ENCODE measurements around the gene ACTG2.

Gene ACTG2

GRCh38 chr2:73922681-73923080 lies 29.9 kb downstream of the ACTG2 start:
- Histone ChIP-seq H3K4me1 (ENCODE audit: control insufficient read depth in 2 of 2, insufficient read depth in 1 of 2, low read depth in 1 of 2, low read length in 2 of 2) (peaks cover under 1 to 2% of the 10 kb centered on the region in 2 donors), H3K23ac (ENCODE audit: low read depth, low read length, poor library complexity) (no peak overlapping the region), H3K4ac (ENCODE audit: low read length) (no peak overlapping the region), H2AK5ac (ENCODE audit: low read depth, low read length) (no peak overlapping the region), H3K4me2 (ENCODE audit: insufficient read depth, low read length, poor library complexity, severe bottlenecking) (no peak overlapping the region), H3K79me1 (ENCODE audit: low read depth, low read length) (peaks cover 2% of the 10 kb centered on the region), H3K9me3 (replicated peaks in 1 of 2; ENCODE audit: control insufficient read depth in 2 of 2, insufficient read depth in 1 of 2, low read depth in 1 of 2, low read length in 2 of 2) (no peaks in the 10 kb centered on the region), H3K36me3 (replicated peaks in 1 of 2; ENCODE audit: control insufficient read depth in 2 of 2, insufficient read depth in 2 of 2, low read length in 2 of 2) (no peaks in the 10 kb centered on the region), H2BK12ac (ENCODE audit: low read length) (no peak overlapping the region), H3K9ac (ENCODE audit: low read depth, low read length, poor library complexity) (no peak overlapping the region), H2BK5ac (ENCODE audit: low read length) (no peak overlapping the region), H2AFZ (ENCODE audit: low read length) (no peak overlapping the region), H3K18ac (ENCODE audit: low read length) (no peak overlapping the region), H3K4me3 (ENCODE audit: low read length in 2 of 2) (no peak overlapping the region), H4K8ac (ENCODE audit: low read depth, low read length) (no peak overlapping the region), H4K91ac (ENCODE audit: low read depth, low read length, poor library complexity) (no peak overlapping the region), H3K14ac (ENCODE audit: low read length) (no peak overlapping the region), H2BK15ac (ENCODE audit: low read length) (no peak overlapping the region), H3K27me3 (ENCODE audit: control insufficient read depth in 3 of 3, insufficient read depth in 3 of 3, low read depth in 1 of 3, low read length in 3 of 3) (peaks cover 0 to 21% (median 0%) of the 10 kb centered on the region in 3 experiments), H3K27ac (replicated peaks; ENCODE audit: low read length) (no peak overlapping the region), H2BK120ac (ENCODE audit: low read depth, low read length) (no peak overlapping the region)
- no peak for DNase-seq (ENCODE audit: low spot score)
- no CpG with 5 or more reads among the region's 5 CpGs for WGBS, 2 donors (ENCODE audit: extremely low coverage in 2 of 2, insufficient read length in 2 of 2, insufficient replicate concordance in 1 of 2)

DNA sequence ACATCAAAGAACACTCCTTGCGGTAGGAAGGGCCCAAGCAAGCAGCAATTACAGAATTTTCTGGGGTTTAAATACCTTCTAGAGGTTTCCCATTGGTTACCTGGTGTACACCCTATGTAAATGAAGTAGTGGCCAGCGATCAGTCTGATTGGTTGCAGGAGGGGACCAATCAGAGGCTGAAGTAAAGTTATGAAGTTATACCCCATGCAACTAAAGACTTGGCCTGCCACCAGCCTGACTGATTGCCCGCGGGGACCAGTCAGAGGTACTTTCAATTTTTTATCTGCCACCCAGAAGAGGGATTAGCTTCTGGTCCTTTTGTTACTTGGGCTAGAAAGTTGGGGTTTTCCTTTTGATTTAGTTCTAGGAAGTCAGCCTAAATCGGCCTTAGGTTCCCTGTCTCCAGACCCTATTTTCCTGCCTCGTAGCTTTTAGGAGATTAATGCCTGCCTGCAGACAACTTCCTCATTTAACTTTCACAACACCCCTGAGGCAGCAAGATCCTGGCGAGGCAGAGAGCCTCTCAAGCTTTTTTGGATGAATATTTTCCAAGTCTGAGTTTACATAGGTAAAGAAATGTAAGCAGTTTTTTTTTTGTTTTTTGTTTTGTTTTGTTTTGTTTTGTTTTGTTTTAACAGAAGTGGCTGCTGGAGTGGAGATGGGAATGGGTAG lies 32.4 kb downstream of the ACTG2 start:
- Histone ChIP-seq H4K8ac (ENCODE audit: low read depth, low read length) (no peak overlapping the region), H3K14ac (ENCODE audit: low read length) (no peak overlapping the region), H2BK15ac (ENCODE audit: low read length) (no peak overlapping the region), H3K36me3 (replicated peaks in 1 of 2; ENCODE audit: control insufficient read depth in 2 of 2, insufficient read depth in 2 of 2, low read length in 2 of 2) (peaks cover 0 to 14% of the 10 kb centered on the region in 2 donors), H3K23ac (ENCODE audit: low read depth, low read length, poor library complexity) (no peak overlapping the region), H3K18ac (ENCODE audit: low read length) (no peak overlapping the region), H3K4me2 (ENCODE audit: insufficient read depth, low read length, poor library complexity, severe bottlenecking) (no peak overlapping the region), H2BK120ac (ENCODE audit: low read depth, low read length) (no peak overlapping the region), H2BK12ac (ENCODE audit: low read length) (no peak overlapping the region), H3K27me3 (ENCODE audit: control insufficient read depth in 3 of 3, insufficient read depth in 3 of 3, low read depth in 1 of 3, low read length in 3 of 3) (peaks cover 0 to 21% (median 0%) of the 10 kb centered on the region in 3 experiments), H3K79me1 (ENCODE audit: low read depth, low read length) (peaks cover 2% of the 10 kb centered on the region), H2AFZ (ENCODE audit: low read length) (peak overlapping the region; percentile 57), H3K4ac (ENCODE audit: low read length) (no peak overlapping the region), H3K4me3 (ENCODE audit: low read length in 2 of 2) (no peak overlapping the region), H3K27ac (replicated peaks; ENCODE audit: low read length) (no peak overlapping the region), H3K9me3 (replicated peaks in 1 of 2; ENCODE audit: control insufficient read depth in 2 of 2, insufficient read depth in 1 of 2, low read depth in 1 of 2, low read length in 2 of 2) (no peaks in the 10 kb centered on the region), H2BK5ac (ENCODE audit: low read length) (no peak overlapping the region), H4K91ac (ENCODE audit: low read depth, low read length, poor library complexity) (no peak overlapping the region), H3K4me1 (ENCODE audit: control insufficient read depth in 2 of 2, insufficient read depth in 1 of 2, low read depth in 1 of 2, low read length in 2 of 2) (peaks cover 2 to 6% of the 10 kb centered on the region in 2 donors), H3K9ac (ENCODE audit: low read depth, low read length, poor library complexity) (no peak overlapping the region), H2AK5ac (ENCODE audit: low read depth, low read length) (no peak overlapping the region)
- DNase-seq (ENCODE audit: low spot score) = no peak
- no CpG with 5 or more reads among the region's 7 CpGs for WGBS, 2 donors (ENCODE audit: extremely low coverage in 2 of 2, insufficient read length in 2 of 2, insufficient replicate concordance in 1 of 2)

GRCh38 chr2:73925853-73926492 lies 33.2 kb downstream of the ACTG2 start:
- H3K23ac ChIP-seq (ENCODE audit: low read depth, low read length, poor library complexity) = no peak overlapping the region
- no peaks in the 10 kb centered on the region for H3K9me3 ChIP-seq (replicated peaks in 1 of 2; ENCODE audit: control insufficient read depth in 2 of 2, insufficient read depth in 1 of 2, low read depth in 1 of 2, low read length in 2 of 2)
- H3K4me1 ChIP-seq (ENCODE audit: control insufficient read depth in 2 of 2, insufficient read depth in 1 of 2, low read depth in 1 of 2, low read length in 2 of 2) = peaks cover 0 to 6% of the 10 kb centered on the region in 2 donors
- no peak overlapping the region for H2BK5ac ChIP-seq (ENCODE audit: low read length)
- H3K4ac ChIP-seq (ENCODE audit: low read length) = no peak overlapping the region
- peak overlapping the region; percentile 27 for H2AFZ ChIP-seq (ENCODE audit: low read length)
- H4K91ac ChIP-seq (ENCODE audit: low read depth, low read length, poor library complexity) = no peak overlapping the region
- no peak overlapping the region for H3K14ac ChIP-seq (ENCODE audit: low read length)
- H3K36me3 ChIP-seq (replicated peaks in 1 of 2; ENCODE audit: control insufficient read depth in 2 of 2, insufficient read depth in 2 of 2, low read length in 2 of 2) = peaks cover 0 to 18% of the 10 kb centered on the region in 2 donors
- no peak overlapping the region for H3K27ac ChIP-seq (replicated peaks; ENCODE audit: low read length)
- peaks cover 0 to 18% (median 0%) of the 10 kb centered on the region in 3 experiments for H3K27me3 ChIP-seq (ENCODE audit: control insufficient read depth in 3 of 3, insufficient read depth in 3 of 3, low read depth in 1 of 3, low read length in 3 of 3)
- H3K9ac ChIP-seq (ENCODE audit: low read depth, low read length, poor library complexity) = no peak overlapping the region
- H3K4me3 ChIP-seq (ENCODE audit: low read length in 2 of 2) = peak overlapping the region in 1 of 2 donors; percentile 60
- no peak overlapping the region for H3K18ac ChIP-seq (ENCODE audit: low read length)
- H2BK12ac ChIP-seq (ENCODE audit: low read length) = peak overlapping the region; percentile 87
- no peak overlapping the region for H2BK120ac ChIP-seq (ENCODE audit: low read depth, low read length)
- no peak overlapping the region for H2AK5ac ChIP-seq (ENCODE audit: low read depth, low read length)
- peaks cover 2% of the 10 kb centered on the region for H3K79me1 ChIP-seq (ENCODE audit: low read depth, low read length)
- H3K4me2 ChIP-seq (ENCODE audit: insufficient read depth, low read length, poor library complexity, severe bottlenecking) = no peak overlapping the region
- no peak for DNase-seq (ENCODE audit: low spot score)
- no CpG with 5 or more reads among the region's 13 CpGs for WGBS, 2 donors (ENCODE audit: extremely low coverage in 2 of 2, insufficient read length in 2 of 2, insufficient replicate concordance in 1 of 2)
- H2BK15ac ChIP-seq (ENCODE audit: low read length) = peak overlapping the region; percentile 53
- no peak overlapping the region for H4K8ac ChIP-seq (ENCODE audit: low read depth, low read length)
